Psoas muscle (tissue), 8 donors: ENCODE results near the gene LSM6. TPM values are rescaled to one million over a fixed set of nuclear protein-coding genes. Genes with fewer than 3 reads are reported as not detected.

Experiments used
- ATAC-seq, 4 donors: fragments of 200-7000 bp; cut with Tn5 transposase; one replicate each; pipeline ENCODE4 v1.9.1; 2020; ENCODE audit warnings: moderate library complexity in 3 of 4, mild to moderate bottlenecking in 2 of 4
- DNase-seq, 2 donors: peaks; one replicate each; pipeline ENCODE4 v3.0.0-alpha.2; 2020
- H3K27ac ChIP-seq: fragments of 200-600 bp; one replicate; pipeline ENCODE4 v1.8.0; 2022
- H3K27me3 ChIP-seq, 3 donors: fragments of 200-600 bp in 1 of 3; one replicate each; pipeline versions ENCODE4 v1.6.1 to v1.8.0; 2013 to 2022; ENCODE audit warnings: low read length in 2 of 3, mild to moderate bottlenecking in 2 of 3, moderate library complexity in 1 of 3; ENCODE audit not compliant: insufficient read depth in 3 of 3
- H3K36me3 ChIP-seq, 2 donors: fragments of 200-600 bp in 1 of 2; one replicate each; pipeline versions ENCODE4 v1.6.1 to v1.8.0; 2013 to 2022; ENCODE audit warnings: low read depth in 1 of 2, mild to moderate bottlenecking in 1 of 2, moderate library complexity in 1 of 2; ENCODE audit not compliant: insufficient read depth in 1 of 2
- H3K4me1 ChIP-seq: fragments of 200-600 bp; one replicate; pipeline ENCODE4 v1.8.0; 2022
- H3K4me3 ChIP-seq: fragments of 200-600 bp; one replicate; pipeline ENCODE4 v1.8.0; 2022; ENCODE audit warnings: mild to moderate bottlenecking
- H3K9me3 ChIP-seq: fragments of 200-600 bp; one replicate; pipeline ENCODE4 v1.8.0; 2022
- CTCF ChIP-seq: fragments of 200-600 bp; IDR thresholded peaks from one replicate; pipeline ENCODE4 v1.8.0; 2022; ENCODE audit warnings: antibody characterized with exemption
- WGBS, 3 donors: extraction: QIAGEN DNeasy Blood & Tissue Kit; methylation state at CpG; one replicate each; pipeline versions ENCODE4 v1.1.6 to v1.1.7; 2013; 5-methylcytosine and 5-hydroxymethylcytosine counted together
- intact Hi-C, 2 donors: fragments of 100-400 bp; cut with DNase I; formaldehyde crosslinking; loops; one replicate each; pipeline versions ENCODE4 v1.11.0 to v1.14.2; 2022
- polyA plus RNA-seq, 3 donors: library from polyadenylated mRNA; stranded (reverse); fragments of 200-250 nt; gene quantifications; one replicate each; pipeline ENCODE4 v1.2.3, GENCODE V29; 2013
- total RNA-seq, 4 donors: library from RNA; stranded (reverse); fragmentation: NEBNext Ultra II Directional in 2 of 4; extraction: Animal tissue kit (Norgen Biotek cat#: 25700) in 2 of 4; gene quantifications; one replicate each; pipeline versions ENCODE4 v1.2.1 to v1.2.4, GENCODE V29; 2021 to 2023
- donor health status: healthy with polysubstance abuse.
- donor health status: DM: no; HTN: no; CAD: no; lungs with moderate emphysema.
- donor health status: Bipolar disorder and iron deficiency.
- donor health status: healthy.
- donor health status: DM: yes; HTN: yes; CAD: no.
- donor health status: DM: no; HTN: no; CAD: no.
- donor health status: DM: no; HTN: no; CAD: no.
- donor health status: DM: yes; HTN: yes; CAD: no.

Gene LSM6
- total and polyA plus RNA-seq, 7 donors, result 9.4 to 42.7 (median 15.2) TPM

GRCh38 chr4:146190456-146190855 is 14.9 kb downstream of the LSM6 start:
- H3K36me3 ChIP-seq, result peaks cover 13 to 68% of the 10 kb centered on the region in 2 donors
- intact Hi-C loops, result no loop called here
- TF ChIP-seq CTCF, result no peak
- no peak overlapping the region for H3K27ac ChIP-seq
- H3K9me3 ChIP-seq, result no peaks in the 10 kb centered on the region
- H3K27me3 ChIP-seq, result no peaks in the 10 kb centered on the region
- H3K4me1 ChIP-seq, result peaks cover 4% of the 10 kb centered on the region
- no peak overlapping the region for H3K4me3 ChIP-seq
- ATAC-seq (no peak), DNase-seq (no peak)
- 82 to 87% (median 84%) methylated on average over 2 of the region's 2 CpGs for WGBS, 3 donors

DNA sequence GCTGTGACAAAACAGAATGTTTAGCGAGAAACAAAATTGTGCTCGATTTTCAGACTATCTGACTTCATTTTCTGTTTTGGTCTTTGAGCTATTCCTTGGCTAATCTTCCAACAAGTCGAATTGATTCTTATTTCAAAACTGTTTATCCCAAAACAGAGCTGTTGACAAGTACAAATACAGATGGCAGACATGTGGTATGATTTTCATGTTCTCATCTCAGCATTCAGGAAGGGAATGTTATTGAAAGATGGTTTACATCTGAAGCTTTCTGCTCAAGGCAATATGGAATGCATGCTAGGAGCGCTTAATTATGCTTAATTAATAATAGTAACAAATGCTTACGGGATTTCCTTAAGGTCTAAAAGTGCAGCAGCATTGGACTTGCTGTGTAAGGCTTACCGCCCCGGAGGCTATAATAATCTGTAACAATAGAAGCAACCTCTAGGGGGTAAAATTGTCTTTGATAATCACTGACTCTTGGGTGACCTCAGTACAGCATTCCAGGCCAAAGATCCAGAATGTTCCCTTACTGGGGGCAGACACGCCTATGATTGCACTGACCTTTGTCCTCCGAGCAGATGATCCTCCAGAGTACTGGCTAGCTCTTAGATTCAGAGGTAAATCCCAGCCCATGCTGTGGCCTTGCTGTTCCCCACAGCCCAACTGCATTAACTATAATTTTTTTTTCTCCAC is 16.4 kb downstream of the LSM6 start:
- H3K4me3 ChIP-seq, result no peak overlapping the region
- peak in 3 of 4 donors; percentile 32 to 85 (median 76) for ATAC-seq
- H3K36me3 ChIP-seq, result peaks cover 10 to 57% of the 10 kb centered on the region in 2 donors
- 57 to 60% (median 58%) methylated on average over 9 of the region's 9 CpGs for WGBS, 3 donors
- DNase-seq, result no peak
- no peaks in the 10 kb centered on the region for H3K27me3 ChIP-seq
- TF ChIP-seq CTCF, result peak; percentile 13
- no peaks in the 10 kb centered on the region for H3K9me3 ChIP-seq
- peaks cover 4% of the 10 kb centered on the region for H3K4me1 ChIP-seq
- intact Hi-C loops, result no loop called here
- H3K27ac ChIP-seq, result no peak overlapping the region

- Histone ChIP-seq H3K27ac (no peak overlapping the region), H3K4me1 (peaks cover 4% of the 10 kb centered on the region), H3K36me3 (peaks cover 10 to 40% of the 10 kb centered on the region in 2 donors), H3K9me3 (no peaks in the 10 kb centered on the region), H3K4me3 (no peak overlapping the region), H3K27me3 (no peaks in the 10 kb centered on the region)
- TF ChIP-seq CTCF, result no peak
- DNase-seq (no peak), ATAC-seq (no peak)
- intact Hi-C loops, result no loop called here
- 89 to 93% (median 90%) methylated on average over 5 of the region's 5 CpGs for WGBS, 3 donors
These were observed 18.1 kb downstream of the LSM6 start for GRCh38 chr4:146193628-146194027.

- ATAC-seq (no peak), DNase-seq (no peak)
- intact Hi-C loops, result no loop called here
- no peaks in the 10 kb centered on the region for H3K9me3 ChIP-seq
- no peak overlapping the region for H3K27ac ChIP-seq
- peaks cover 4% of the 10 kb centered on the region for H3K4me1 ChIP-seq
- no peaks in the 10 kb centered on the region for H3K27me3 ChIP-seq
- no peak for TF ChIP-seq CTCF
- H3K4me3 ChIP-seq, result no peak overlapping the region
- peaks cover 10 to 34% of the 10 kb centered on the region in 2 donors for H3K36me3 ChIP-seq
These were observed 18.7 kb downstream of the LSM6 start for GRCh38 chr4:146194212-146194611.

- 79 to 84% (median 83%) methylated on average over 2 of the region's 2 CpGs for whole genome bisulfite sequencing, 3 donors
- intact Hi-C loops, result no loop called here
- TF ChIP-seq CTCF, result no peak
- ATAC-seq (no peak), DNase-seq (no peak)
- H3K36me3 ChIP-seq, result no peaks in the 10 kb centered on the region
- no peaks in the 10 kb centered on the region for H3K9me3 ChIP-seq
- H3K27ac ChIP-seq, result no peak overlapping the region
- no peaks in the 10 kb centered on the region for H3K27me3 ChIP-seq
- H3K4me1 ChIP-seq, result no peaks in the 10 kb centered on the region
- no peak overlapping the region for H3K4me3 ChIP-seq
These were observed 27.1 kb downstream of the LSM6 start for GRCh38 chr4:146202665-146203064.
